ENCODE data around the gene MYO18B. TPM values are rescaled to one million over a fixed set of nuclear protein-coding genes. Genes with fewer than 3 reads are reported as not detected.

Gene MYO18B
- total RNA-seq, 1 donor from 2014 or later, result not detected

DNA sequence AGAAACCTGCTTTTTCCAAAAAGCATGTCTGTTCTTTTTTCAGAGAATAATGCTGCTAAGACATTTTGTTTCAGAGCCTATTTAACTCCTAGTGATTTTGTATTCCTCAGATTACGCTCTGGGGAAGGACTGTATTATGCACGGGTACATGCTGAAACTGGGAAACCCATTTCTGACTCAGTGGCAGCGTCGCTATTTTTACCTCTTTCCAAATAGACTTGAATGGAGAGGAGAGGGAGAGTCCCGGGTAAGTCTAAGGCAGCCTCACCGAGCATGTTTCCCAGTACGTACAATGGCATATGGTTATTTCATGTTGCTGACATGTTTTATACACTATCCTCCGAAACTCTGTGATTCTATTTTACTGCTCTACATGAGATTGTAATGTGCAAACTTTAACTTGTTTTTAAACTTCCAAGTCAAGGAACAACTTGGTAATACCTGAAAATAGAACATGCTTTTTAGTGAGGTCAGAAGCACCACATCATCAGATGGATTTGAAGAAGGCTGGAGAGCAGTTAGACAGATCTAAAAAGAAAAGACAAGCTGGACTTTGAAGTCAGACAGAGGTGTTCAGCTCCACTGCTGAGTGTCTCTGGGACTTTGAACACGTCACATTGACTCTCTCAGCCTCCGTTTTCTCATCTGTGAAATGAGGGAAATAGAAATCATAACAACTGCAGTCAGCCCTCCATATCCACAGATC lies 23.7 kb upstream of the MYO18B start:
- no peak overlapping the region for H3K4me3 ChIP-seq (ENCODE audit: low read depth, low read length)
- TF ChIP-seq, protein P1, sequence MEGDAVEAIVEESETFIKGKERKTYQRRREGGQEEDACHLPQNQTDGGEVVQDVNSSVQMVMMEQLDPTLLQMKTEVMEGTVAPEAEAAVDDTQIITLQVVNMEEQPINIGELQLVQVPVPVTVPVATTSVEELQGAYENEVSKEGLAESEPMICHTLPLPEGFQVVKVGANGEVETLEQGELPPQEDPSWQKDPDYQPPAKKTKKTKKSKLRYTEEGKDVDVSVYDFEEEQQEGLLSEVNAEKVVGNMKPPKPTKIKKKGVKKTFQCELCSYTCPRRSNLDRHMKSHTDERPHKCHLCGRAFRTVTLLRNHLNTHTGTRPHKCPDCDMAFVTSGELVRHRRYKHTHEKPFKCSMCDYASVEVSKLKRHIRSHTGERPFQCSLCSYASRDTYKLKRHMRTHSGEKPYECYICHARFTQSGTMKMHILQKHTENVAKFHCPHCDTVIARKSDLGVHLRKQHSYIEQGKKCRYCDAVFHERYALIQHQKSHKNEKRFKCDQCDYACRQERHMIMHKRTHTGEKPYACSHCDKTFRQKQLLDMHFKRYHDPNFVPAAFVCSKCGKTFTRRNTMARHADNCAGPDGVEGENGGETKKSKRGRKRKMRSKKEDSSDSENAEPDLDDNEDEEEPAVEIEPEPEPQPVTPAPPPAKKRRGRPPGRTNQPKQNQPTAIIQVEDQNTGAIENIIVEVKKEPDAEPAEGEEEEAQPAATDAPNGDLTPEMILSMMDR (IDR thresholded peaks at IDR 0.05; ENCODE audit: insufficient read depth, low read length, severe bottlenecking), result no peak
- DNase-seq (ENCODE audit: low read depth) (no peak), FAIRE-seq (no peak)
- H3K36me3 ChIP-seq (ENCODE audit: control insufficient read depth, insufficient read depth, low read length), result no peaks in the 10 kb centered on the region
- no peaks in the 10 kb centered on the region for H3K27me3 ChIP-seq (ENCODE audit: control insufficient read depth, insufficient read depth, low read length)

- no peak for DNase-seq (ENCODE audit: low read depth)
- TF ChIP-seq, protein P1 (IDR thresholded peaks at IDR 0.05; ENCODE audit: insufficient read depth, low read length, severe bottlenecking), result no peak
- H3K27me3 ChIP-seq (ENCODE audit: control insufficient read depth, insufficient read depth, low read length), result no peaks in the 10 kb centered on the region
- no peak overlapping the region for H3K4me3 ChIP-seq (ENCODE audit: low read depth, low read length)
- no peak for FAIRE-seq
- H3K36me3 ChIP-seq (ENCODE audit: control insufficient read depth, insufficient read depth, low read length), result no peaks in the 10 kb centered on the region
These were observed 19.8 kb upstream of the MYO18B start for GRCh38 chr22:25722223-25722622.

- FAIRE-seq, result no peak
- no peak for DNase-seq (ENCODE audit: low read depth)
- no peak overlapping the region for H3K4me3 ChIP-seq (ENCODE audit: low read depth, low read length)
These were observed 19.4 kb upstream of the MYO18B start for GRCh38 chr22:25722626-25723025.

DNA sequence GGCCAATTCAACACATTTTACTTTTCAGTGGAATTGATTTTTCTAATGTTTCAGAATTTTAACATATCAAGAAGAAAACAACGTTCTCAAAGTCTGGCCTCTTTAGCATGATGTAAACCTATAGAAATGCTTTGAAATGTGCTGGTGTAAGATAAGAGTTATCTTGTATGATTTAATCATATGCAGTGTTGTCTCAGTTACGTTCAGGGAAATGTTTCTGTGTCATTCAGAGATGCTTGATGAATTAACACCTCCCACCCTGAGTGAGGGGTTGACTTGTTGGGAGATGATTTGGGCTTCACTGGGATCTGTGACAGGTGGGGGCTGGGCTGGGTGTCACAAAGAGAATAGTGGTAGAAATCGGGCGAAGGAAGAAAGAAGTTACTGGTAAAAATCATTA lies 15.7 kb upstream of the MYO18B start:
- TF ChIP-seq, protein P1 (IDR thresholded peaks at IDR 0.05; ENCODE audit: insufficient read depth, low read length, severe bottlenecking), result no peak
- no peak for FAIRE-seq

More at GRCh38 chr22:25722626-25723025, 19.4 kb upstream of the MYO18B start:
- no peaks in the 10 kb centered on the region for H3K27me3 ChIP-seq (ENCODE audit: control insufficient read depth, insufficient read depth, low read length)
- TF ChIP-seq, protein P1 (IDR thresholded peaks at IDR 0.05; ENCODE audit: insufficient read depth, low read length, severe bottlenecking), result no peak
- H3K36me3 ChIP-seq (ENCODE audit: control insufficient read depth, insufficient read depth, low read length), result no peaks in the 10 kb centered on the region

GRCh38 chr22:25728071-25728470 lies 13.9 kb upstream of the MYO18B start:
- Histone ChIP-seq H3K36me3 (ENCODE audit: control insufficient read depth, insufficient read depth, low read length) (no peaks in the 10 kb centered on the region), H3K27me3 (ENCODE audit: control insufficient read depth, insufficient read depth, low read length) (no peaks in the 10 kb centered on the region), H3K4me3 (ENCODE audit: low read depth, low read length) (no peak overlapping the region)
- TF ChIP-seq, protein P1 (IDR thresholded peaks at IDR 0.05; ENCODE audit: insufficient read depth, low read length, severe bottlenecking), result no peak
- FAIRE-seq (no peak), DNase-seq (ENCODE audit: low read depth) (no peak)

More for the DNA sequence above, 15.7 kb upstream of the MYO18B start:
- Histone ChIP-seq H3K27me3 (ENCODE audit: control insufficient read depth, insufficient read depth, low read length) (no peaks in the 10 kb centered on the region), H3K36me3 (ENCODE audit: control insufficient read depth, insufficient read depth, low read length) (no peaks in the 10 kb centered on the region), H3K4me3 (ENCODE audit: low read depth, low read length) (no peak overlapping the region)
- DNase-seq (ENCODE audit: low read depth), result no peak

All from bronchial epithelial cell (primary cell).